OCI-LY1 (cell line): ENCODE measurements around the gene HAND1.

ENCODE experiments used
- H2AFZ ChIP-seq: fragments of 200-600 bp; sonication (generic), shearing (Covaris generic); 2 replicates; pipeline ENCODE4 v1.6.0; 2014; ENCODE audit warnings: antibody characterized with exemption, mild to moderate bottlenecking, low read length
- H3F3A ChIP-seq: fragments of 200-600 bp; sonication (generic), shearing (Covaris generic); 2 replicates; pipeline ENCODE4 v1.6.0; 2014; ENCODE audit warnings: mild to moderate bottlenecking, antibody characterized with exemption, low read length, moderate library complexity; ENCODE audit not compliant: insufficient read depth
- H3K27ac ChIP-seq: fragments of 200-600 bp; sonication (generic); 2 replicates; pipeline ENCODE4 v1.5.1; 2014; ENCODE audit warnings: low read length, mixed run types, mild to moderate bottlenecking, low read depth; ENCODE audit not compliant: poor library complexity, severe bottlenecking
- H3K27me3 ChIP-seq: fragments of 200-600 bp; sonication (generic); 2 replicates; pipeline ENCODE4 v1.6.0; 2014; ENCODE audit warnings: antibody characterized with exemption, mild to moderate bottlenecking, low read length, moderate library complexity; ENCODE audit not compliant: insufficient read depth
- H3K36me3 ChIP-seq: fragments of 200-600 bp; sonication (generic); 2 replicates; pipeline ENCODE4 v1.6.1; 2014; ENCODE audit warnings: mild to moderate bottlenecking, antibody characterized with exemption, low read length, moderate library complexity, mixed read lengths; ENCODE audit not compliant: insufficient read depth
- H3K4me1 ChIP-seq: fragments of 200-600 bp; sonication (generic); 2 replicates; pipeline ENCODE4 v1.5.1; 2014; ENCODE audit warnings: mild to moderate bottlenecking, low read length, moderate library complexity; ENCODE audit not compliant: insufficient read depth, severe bottlenecking
- H3K4me2 ChIP-seq: fragments of 200-600 bp; sonication (generic), shearing (Covaris generic); 2 replicates; pipeline ENCODE4 v1.6.1; 2014; ENCODE audit warnings: low read length
- H3K4me3 ChIP-seq: fragments of 200-600 bp; sonication (generic); 2 replicates; pipeline ENCODE4 v1.5.1; 2014; ENCODE audit warnings: low read length, low read depth, mild to moderate bottlenecking, mixed read lengths; ENCODE audit not compliant: poor library complexity, severe bottlenecking
- H3K79me2 ChIP-seq: fragments of 200-600 bp; shearing (Covaris generic); 2 replicates; pipeline ENCODE4 v1.6.1; 2016; ENCODE audit warnings: mixed run types, low read length, mixed read lengths; ENCODE audit not compliant: insufficient read depth
- H3K9ac ChIP-seq: fragments of 200-600 bp; sonication (generic), shearing (Covaris generic); 2 replicates; pipeline ENCODE4 v1.6.1; 2014; ENCODE audit warnings: mild to moderate bottlenecking, low read length, mixed read lengths
- H3K9me2 ChIP-seq: fragments of 200-600 bp; sonication (generic), shearing (Covaris generic); 2 replicates; pipeline ENCODE4 v1.6.1; 2014; ENCODE audit warnings: low read depth, mild to moderate bottlenecking, low read length, mixed read lengths
- H3K9me3 ChIP-seq: fragments of 200-600 bp; shearing (Covaris generic); 2 replicates; pipeline ENCODE4 v1.6.1; 2014; ENCODE audit warnings: low read length, mixed read lengths
- H4K20me1 ChIP-seq: fragments of 200-600 bp; sonication (generic), shearing (Covaris generic); 2 replicates; pipeline ENCODE4 v1.6.0; 2016; ENCODE audit warnings: mild to moderate bottlenecking, low read length; ENCODE audit not compliant: insufficient read depth
- EZH2 ChIP-seq: fragments of 200-600 bp; sonication (generic), shearing (Covaris generic); IDR thresholded peaks from 2 replicates; pipeline ENCODE4 v1.8.0; 2017; ENCODE audit warnings: borderline replicate concordance, mixed run types, mild to moderate bottlenecking, antibody characterized with exemption, low read length, moderate library complexity, mixed read lengths
- TF ChIP-seq, protein P1 (sequence below): fragments of 200-600 bp; sonication (generic), shearing (Covaris generic); IDR thresholded peaks from 2 replicates; pipeline ENCODE4 v1.5.1; 2017; ENCODE audit warnings: mild to moderate bottlenecking, antibody characterized with exemption, low read length, moderate library complexity, mixed read lengths

HAND1 gene

DNA sequence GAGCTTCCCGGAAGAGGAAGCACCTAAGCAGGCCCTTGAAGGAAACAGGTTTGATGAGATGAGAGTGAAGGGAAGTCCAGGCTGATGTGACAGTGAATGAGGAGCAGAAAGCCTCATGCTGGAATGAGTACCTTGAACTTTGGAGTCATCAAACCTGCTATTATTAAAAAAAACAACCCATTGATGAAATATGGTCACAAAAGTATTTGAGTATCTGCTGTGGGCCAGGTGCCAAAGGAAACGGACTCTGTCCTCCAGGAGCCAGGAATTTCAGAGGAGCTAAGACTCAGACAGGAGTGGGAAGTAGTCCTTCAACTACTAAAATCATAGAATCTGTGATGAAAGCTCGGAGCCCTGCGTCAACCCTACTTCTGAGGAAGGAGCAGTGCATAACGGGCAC lies 11.9 kb downstream of the HAND1 start:
- Histone ChIP-seq H3K27ac (no peak overlapping the region), H3K4me3 (no peak overlapping the region), H3K9me3 (no peaks in the 10 kb centered on the region), H3K36me3 (no peaks in the 10 kb centered on the region), H3K4me1 (no peaks in the 10 kb centered on the region), H3K9me2 (no peaks in the 10 kb centered on the region), H3K4me2 (no peak overlapping the region), H3K79me2 (no peaks in the 10 kb centered on the region), H3K27me3 (no peaks in the 10 kb centered on the region), H2AFZ (no peak overlapping the region), H4K20me1 (no peaks in the 10 kb centered on the region), H3F3A (no peaks in the 10 kb centered on the region), H3K9ac (no peak overlapping the region)
- no peak for TF ChIP-seq EZH2
- TF ChIP-seq, protein P1, sequence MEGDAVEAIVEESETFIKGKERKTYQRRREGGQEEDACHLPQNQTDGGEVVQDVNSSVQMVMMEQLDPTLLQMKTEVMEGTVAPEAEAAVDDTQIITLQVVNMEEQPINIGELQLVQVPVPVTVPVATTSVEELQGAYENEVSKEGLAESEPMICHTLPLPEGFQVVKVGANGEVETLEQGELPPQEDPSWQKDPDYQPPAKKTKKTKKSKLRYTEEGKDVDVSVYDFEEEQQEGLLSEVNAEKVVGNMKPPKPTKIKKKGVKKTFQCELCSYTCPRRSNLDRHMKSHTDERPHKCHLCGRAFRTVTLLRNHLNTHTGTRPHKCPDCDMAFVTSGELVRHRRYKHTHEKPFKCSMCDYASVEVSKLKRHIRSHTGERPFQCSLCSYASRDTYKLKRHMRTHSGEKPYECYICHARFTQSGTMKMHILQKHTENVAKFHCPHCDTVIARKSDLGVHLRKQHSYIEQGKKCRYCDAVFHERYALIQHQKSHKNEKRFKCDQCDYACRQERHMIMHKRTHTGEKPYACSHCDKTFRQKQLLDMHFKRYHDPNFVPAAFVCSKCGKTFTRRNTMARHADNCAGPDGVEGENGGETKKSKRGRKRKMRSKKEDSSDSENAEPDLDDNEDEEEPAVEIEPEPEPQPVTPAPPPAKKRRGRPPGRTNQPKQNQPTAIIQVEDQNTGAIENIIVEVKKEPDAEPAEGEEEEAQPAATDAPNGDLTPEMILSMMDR = no peak

DNA sequence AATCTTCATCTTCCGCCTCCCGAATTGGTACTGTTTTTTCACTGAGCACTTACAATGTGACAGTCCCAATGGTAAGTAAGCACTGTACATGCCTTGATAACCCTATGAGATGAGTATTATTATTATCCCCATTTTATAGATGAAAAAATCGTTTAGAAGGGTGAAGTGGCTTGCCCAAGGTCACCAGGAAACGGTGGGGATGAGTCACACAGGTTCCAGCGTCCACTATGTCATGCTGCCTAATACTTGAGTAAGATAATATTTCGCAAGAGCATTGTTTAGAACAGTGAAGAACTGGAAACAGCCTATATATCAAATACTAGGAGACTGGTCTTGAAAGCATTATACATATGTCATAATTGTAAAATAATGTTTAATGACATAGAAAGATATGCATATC lies 12.9 kb downstream of the HAND1 start:
- Histone ChIP-seq H3K9me3 (no peaks in the 10 kb centered on the region), H3K4me1 (no peaks in the 10 kb centered on the region), H3K9ac (no peak overlapping the region), H3K27me3 (no peaks in the 10 kb centered on the region), H3K79me2 (no peaks in the 10 kb centered on the region), H3K4me2 (no peak overlapping the region), H2AFZ (no peak overlapping the region), H3K36me3 (no peaks in the 10 kb centered on the region), H3K27ac (no peak overlapping the region), H3F3A (no peaks in the 10 kb centered on the region), H3K4me3 (no peak overlapping the region), H3K9me2 (no peaks in the 10 kb centered on the region), H4K20me1 (no peaks in the 10 kb centered on the region)
- TF ChIP-seq EZH2 = no peak
- TF ChIP-seq, protein P1 = no peak

DNA sequence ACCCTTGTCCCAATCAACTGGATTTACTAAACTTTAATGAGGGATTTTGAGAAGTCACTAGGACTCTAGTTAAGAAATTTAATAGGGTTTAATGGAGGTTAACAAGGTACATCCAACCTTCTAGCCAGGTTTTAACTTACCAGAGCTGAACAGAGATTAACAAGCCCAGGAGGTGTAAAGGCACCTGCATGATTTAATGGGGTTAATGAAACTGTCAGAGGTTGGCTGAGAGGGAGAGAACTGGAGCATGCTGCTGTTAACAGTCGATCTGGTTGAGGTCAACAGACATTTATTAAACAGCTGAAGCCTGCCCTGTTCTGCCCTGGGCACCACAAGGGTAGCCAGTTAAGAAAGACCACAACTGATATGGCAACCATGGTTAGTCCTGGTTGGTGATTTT lies 13.6 kb downstream of the HAND1 start:
- Histone ChIP-seq H3K4me2 (no peak overlapping the region), H3F3A (no peaks in the 10 kb centered on the region), H3K4me3 (no peak overlapping the region), H3K27me3 (no peaks in the 10 kb centered on the region), H3K4me1 (no peaks in the 10 kb centered on the region), H3K9me2 (no peaks in the 10 kb centered on the region), H3K9ac (no peak overlapping the region), H3K79me2 (no peaks in the 10 kb centered on the region), H3K9me3 (no peaks in the 10 kb centered on the region), H2AFZ (no peak overlapping the region), H3K36me3 (no peaks in the 10 kb centered on the region), H3K27ac (no peak overlapping the region), H4K20me1 (no peaks in the 10 kb centered on the region)
- TF ChIP-seq, protein P1 = no peak
- TF ChIP-seq EZH2 = no peak
